HCT116 (cell line): ENCODE data around the gene PRR15L. TPM values are rescaled to one million over a fixed set of nuclear protein-coding genes. Genes with fewer than 3 reads are reported as not detected.
A peak's percentile ranks its signal among the peaks of the same experiment; 100 is the strongest.

Source experiments
- ATAC-seq: fragments of 200-7000 bp; cut with Tn5 transposase; 2 replicates; pipeline ENCODE4 v1.9.1; 2020; ENCODE audit warnings: mild to moderate bottlenecking, moderate library complexity
- BruUV-seq: library from RNA; stranded (reverse); fragments of 400-500 nt; replicated peaks from 2 replicates; lab custom pipeline; 2021; lab: Mats Ljungman, UMichigan
- CTCF ChIA-PET: fragments of 300-600 bp; sonication (Branson Sonifier 250); formaldehyde crosslinking; loops from one replicate; lab custom pipeline; 2021; ENCODE audit warnings: antibody characterized with exemption; lab: Charles Lee
- POLR2A ChIA-PET: fragments of 300-600, 350-600 bp; sonication (Branson Sonifier 250); formaldehyde crosslinking; loops from one replicate; lab custom pipeline; 2021; ENCODE audit warnings: antibody characterized with exemption; lab: Charles Lee
- RAD21 ChIA-PET, 2 experiments: fragments of 300-600 bp; sonication (Branson Sonifier 250); formaldehyde crosslinking; loops; one replicate each; lab custom pipeline; 2023; ENCODE audit warnings: low total read pairs in 2 of 2; ENCODE audit not compliant: uncharacterized antibody in 2 of 2, unreplicated experiment in 2 of 2, low non-redundant PET in 1 of 2; lab: Charles Lee
- DNase-seq: peaks from one replicate; pipeline ENCODE4 v3.0.0-alpha.2; 2010; ENCODE audit warnings: low read depth, low spot score
- H2AFZ ChIP-seq: fragments of 200-600 bp; shearing (Covaris generic), sonication (generic); 2 replicates; pipeline ENCODE4 v1.6.1; 2017; ENCODE audit warnings: low read depth, mixed run types, mixed read lengths, antibody characterized with exemption, low read length; ENCODE audit not compliant: poor library complexity, severe bottlenecking
- H3K27ac ChIP-seq: 2 replicates; pipeline ENCODE4 v1.5.1; 2012; ENCODE audit warnings: low read depth, low read length
- H3K27me3 ChIP-seq: fragments of 200-600 bp; sonication (generic); 2 replicates; pipeline ENCODE4 v1.6.1; 2016; ENCODE audit warnings: mixed run types, low read length, mixed read lengths; ENCODE audit not compliant: insufficient read depth
- H3K36me3 ChIP-seq, 2 experiments: fragments of 200-500 bp in 1 of 2; fragments of 200-600 bp in 1 of 2; sonication (Bioruptor generic) in 1 of 2; sonication (generic) in 1 of 2; 2 replicates each; pipeline versions ENCODE4 v1.5.1 to v1.6.1; 2014 to 2016; ENCODE audit warnings: low read length in 2 of 2, inconsistent platforms in 1 of 2, mixed read lengths in 1 of 2, mixed run types in 1 of 2; ENCODE audit not compliant: insufficient read depth in 2 of 2, control insufficient read depth in 1 of 2
- H3K4me1 ChIP-seq, 2 experiments: fragments of 200-600 bp in 1 of 2; sonication (generic) in 1 of 2; 2 replicates each; pipeline versions ENCODE4 v1.5.1 to v1.6.1; 2012 to 2017; ENCODE audit warnings: low read length in 2 of 2, inconsistent platforms in 1 of 2, mild to moderate bottlenecking in 1 of 2, mixed read lengths in 1 of 2, mixed run types in 1 of 2, moderate library complexity in 1 of 2; ENCODE audit not compliant: insufficient read depth in 2 of 2, control insufficient read depth in 1 of 2
- H3K4me2 ChIP-seq: fragments of 200-600 bp; sonication (generic); 2 replicates; pipeline ENCODE4 v1.6.1; 2017; ENCODE audit warnings: mixed run types, low read length, mixed read lengths
- H3K4me3 ChIP-seq, 2 experiments: fragments of 200-600 bp in 1 of 2; sonication (generic) in 1 of 2; replicated peaks in 1 of 2; 2 replicates each; pipeline ENCODE4 v1.5.1; 2011 to 2016; ENCODE audit warnings: low read length in 2 of 2, control low read depth in 1 of 2, low read depth in 1 of 2, mild to moderate bottlenecking in 1 of 2, mixed read lengths in 1 of 2, mixed run types in 1 of 2
- H3K79me2 ChIP-seq: fragments of 200-600 bp; sonication (generic); 2 replicates; pipeline ENCODE4 v1.6.1; 2017; ENCODE audit warnings: mild to moderate bottlenecking, mixed run types, low read length, moderate library complexity, mixed read lengths; ENCODE audit not compliant: insufficient read depth
- H3K9ac ChIP-seq: fragments of 200-600 bp; sonication (generic); 2 replicates; pipeline ENCODE4 v1.6.1; 2016; ENCODE audit warnings: low read length, mixed read lengths
- H3K9me2 ChIP-seq: fragments of 200-600 bp; sonication (generic), shearing (Covaris generic); 2 replicates; pipeline ENCODE4 v1.6.1; 2017; ENCODE audit warnings: mixed run types, mild to moderate bottlenecking, moderate library complexity; ENCODE audit not compliant: insufficient read depth
- H3K9me3 ChIP-seq, 2 experiments: fragments of 200-500 bp in 1 of 2; fragments of 200-600 bp in 1 of 2; sonication (Bioruptor generic) in 1 of 2; sonication (generic) in 1 of 2; 2 replicates each; pipeline ENCODE4 v1.6.1; 2014 to 2017; ENCODE audit warnings: low read length in 2 of 2, mixed read lengths in 2 of 2, inconsistent platforms in 1 of 2, low read depth in 1 of 2, mild to moderate bottlenecking in 1 of 2, mixed run types in 1 of 2, moderate library complexity in 1 of 2; ENCODE audit not compliant: control insufficient read depth in 1 of 2, insufficient read depth in 1 of 2
- H4K20me1 ChIP-seq: fragments of 200-600 bp; sonication (generic), shearing (Covaris generic); 2 replicates; pipeline ENCODE4 v1.6.1; 2017; ENCODE audit warnings: mixed run types, mild to moderate bottlenecking, moderate library complexity; ENCODE audit not compliant: insufficient read depth
- CBX3 ChIP-seq: IDR thresholded peaks from 2 replicates; pipeline ENCODE4 v1.6.1; 2012; ENCODE audit warnings: low read depth
- CEBPB ChIP-seq: IDR thresholded peaks from 2 replicates; pipeline ENCODE4 v1.6.1; 2012; ENCODE audit warnings: low read depth
- EGR1 ChIP-seq: IDR thresholded peaks from 2 replicates; pipeline ENCODE4 v1.6.1; 2012; ENCODE audit warnings: low read depth
- ELF1 ChIP-seq: IDR thresholded peaks from 2 replicates; pipeline ENCODE4 v1.6.1; 2012; ENCODE audit warnings: low read depth, borderline replicate concordance
- EZH2phosphoT487 ChIP-seq: fragments of 200-600 bp; IDR thresholded peaks from 2 replicates; pipeline ENCODE4 v1.6.1; 2018; ENCODE audit warnings: antibody characterized with exemption, borderline replicate concordance
- FOSL1 ChIP-seq: IDR thresholded peaks from 2 replicates; pipeline ENCODE4 v1.6.1; 2012; ENCODE audit warnings: low read depth
- JUND ChIP-seq: IDR thresholded peaks from 2 replicates; pipeline ENCODE4 v1.6.1; 2012
- POLR2A ChIP-seq: IDR thresholded peaks from 2 replicates; pipeline ENCODE4 v1.7.0; 2011; ENCODE audit warnings: borderline replicate concordance; ENCODE audit not compliant: insufficient read depth, insufficient read length; ENCODE audit errors: extremely low read depth
- POLR2AphosphoS5 ChIP-seq: IDR thresholded peaks from 2 replicates; pipeline ENCODE4 v1.6.1; 2011; ENCODE audit warnings: mild to moderate bottlenecking, low read depth, low read length, moderate library complexity
- RAD21 ChIP-seq: IDR thresholded peaks from 2 replicates; pipeline ENCODE4 v1.6.1; 2012; ENCODE audit warnings: low read depth, mild to moderate bottlenecking
- SIN3A ChIP-seq: IDR thresholded peaks from 2 replicates; pipeline ENCODE4 v1.6.1; 2012; ENCODE audit warnings: low read depth
- SP1 ChIP-seq: IDR thresholded peaks from 2 replicates; pipeline ENCODE4 v1.6.1; 2012; ENCODE audit warnings: low read depth
- SRF ChIP-seq: IDR thresholded peaks from 2 replicates; pipeline ENCODE4 v1.6.1; 2012; ENCODE audit warnings: low read depth
- TCF7L2 ChIP-seq: IDR thresholded peaks from 2 replicates; pipeline ENCODE4 v1.7.0; 2011; ENCODE audit warnings: borderline replicate concordance, inconsistent platforms; ENCODE audit not compliant: insufficient read depth, insufficient read length; ENCODE audit errors: extremely low read depth
- YY1 ChIP-seq: IDR thresholded peaks from 2 replicates; pipeline ENCODE4 v1.6.1; 2011; ENCODE audit warnings: low read length, low read depth, moderate library complexity, mild to moderate bottlenecking; ENCODE audit not compliant: insufficient replicate concordance; ENCODE audit errors: extremely low read depth
- ZNF274 ChIP-seq: fragments of 200-500 bp; sonication (Bioruptor generic); IDR thresholded peaks from 2 replicates; pipeline ENCODE4 v1.6.1; 2014; ENCODE audit warnings: mild to moderate bottlenecking, low read depth, low read length, inconsistent platforms
- intact Hi-C: fragments of 100-400 bp; cut with micrococcal nuclease; formaldehyde crosslinking; loops from 2 replicates; pipeline ENCODE4 v1.10.0; 2022
- total RNA-seq: library from RNA; stranded (reverse); gene quantifications from one replicate; pipeline ENCODE4 v1.2.1, GENCODE V29; 2021; ENCODE audit not compliant: unreplicated experiment
- TF ChIP-seq, protein P1 (sequence below): IDR thresholded peaks from 2 replicates; pipeline ENCODE4 v1.6.1; 2011; ENCODE audit warnings: mild to moderate bottlenecking, low read length, moderate library complexity; ENCODE audit not compliant: insufficient replicate concordance; ENCODE audit errors: extremely low read depth
- TF ChIP-seq, protein P2 (sequence below): IDR thresholded peaks from 2 replicates; pipeline ENCODE4 v1.6.1; 2012
- TF ChIP-seq, protein P3 (sequence below), 3 experiments: fragments of 200-600 bp in 1 of 3; sonication (generic) in 1 of 3; IDR thresholded peaks in 2 of 3; conservative IDR thresholded peaks in 1 of 3; 2 replicates each; pipeline ENCODE4 v1.5.1; 2012 to 2017; ENCODE audit warnings: low read depth in 2 of 3, low read length in 2 of 3, antibody characterized with exemption in 1 of 3, borderline replicate concordance in 1 of 3, control low read depth in 1 of 3, mild to moderate bottlenecking in 1 of 3, mixed read lengths in 1 of 3, mixed run types in 1 of 3, moderate library complexity in 1 of 3; ENCODE audit not compliant: insufficient read depth in 1 of 3
- TF ChIP-seq, protein P4 (sequence below): IDR thresholded peaks from 2 replicates; pipeline ENCODE4 v1.6.1; 2012; ENCODE audit warnings: low read depth

The PRR15L gene
- total RNA-seq, 1 experiment from 2014 or later: 0.34 TPM

DNA sequence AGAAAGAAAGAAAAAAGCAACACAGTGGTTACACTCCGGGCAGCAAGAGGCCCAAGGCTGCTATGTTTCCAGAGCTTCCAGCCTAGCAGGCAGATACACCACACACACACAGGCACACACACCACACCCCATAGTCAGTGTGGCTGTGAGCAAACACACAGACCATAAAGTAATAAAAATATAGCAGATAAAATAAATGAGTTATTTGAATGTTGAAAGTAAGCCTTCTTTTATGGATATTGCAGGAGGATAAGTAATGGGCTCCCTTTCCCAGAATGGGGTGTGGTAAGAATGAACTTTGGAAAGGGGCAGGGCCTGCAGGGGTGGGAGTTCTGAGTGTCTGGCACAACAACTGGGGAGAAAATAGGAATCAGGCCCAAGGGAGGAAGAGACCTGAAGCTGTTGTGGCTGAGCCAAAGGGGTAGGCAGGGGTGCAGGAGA, 8.4 kb upstream of the PRR15L start:
- H3K9me3 ChIP-seq: no peaks in the 10 kb centered on the region
- ChIA-PET CTCF (interaction anchor here (2.2 to 2.6 kb wide), 2 partner anchors 17 to 20 kb away, joined by 19 read pairs; no protein-coding TSS in a partner anchor), POLR2A (no interaction called here), RAD21 (no interaction called here)
- no peaks in the 10 kb centered on the region for H3K36me3 ChIP-seq
- no peak for DNase-seq
- H3K27ac ChIP-seq: no peak overlapping the region
- H3K9me2 ChIP-seq: no peaks in the 10 kb centered on the region
- no peak overlapping the region for H2AFZ ChIP-seq
- H4K20me1 ChIP-seq: no peaks in the 10 kb centered on the region
- H3K4me3 ChIP-seq: no peak overlapping the region
- H3K27me3 ChIP-seq: no peaks in the 10 kb centered on the region
- no peak for ATAC-seq
- H3K9ac ChIP-seq: no peak overlapping the region
- peak overlapping the region; percentile 16 for H3K4me2 ChIP-seq
- intact Hi-C loops: no loop called here
- TF ChIP-seq RAD21 (no peak), SP1 (no peak), SIN3A (no peak), CEBPB (no peak), TCF7L2 (no peak), YY1 (no peak), SRF (no peak), POLR2A (no peak), EGR1 (no peak), FOSL1 (no peak), ZNF274 (no peak), POLR2AphosphoS5 (no peak), CBX3 (no peak), JUND (no peak), EZH2phosphoT487 (no peak), ELF1 (no peak)
- TF ChIP-seq, protein P1, sequence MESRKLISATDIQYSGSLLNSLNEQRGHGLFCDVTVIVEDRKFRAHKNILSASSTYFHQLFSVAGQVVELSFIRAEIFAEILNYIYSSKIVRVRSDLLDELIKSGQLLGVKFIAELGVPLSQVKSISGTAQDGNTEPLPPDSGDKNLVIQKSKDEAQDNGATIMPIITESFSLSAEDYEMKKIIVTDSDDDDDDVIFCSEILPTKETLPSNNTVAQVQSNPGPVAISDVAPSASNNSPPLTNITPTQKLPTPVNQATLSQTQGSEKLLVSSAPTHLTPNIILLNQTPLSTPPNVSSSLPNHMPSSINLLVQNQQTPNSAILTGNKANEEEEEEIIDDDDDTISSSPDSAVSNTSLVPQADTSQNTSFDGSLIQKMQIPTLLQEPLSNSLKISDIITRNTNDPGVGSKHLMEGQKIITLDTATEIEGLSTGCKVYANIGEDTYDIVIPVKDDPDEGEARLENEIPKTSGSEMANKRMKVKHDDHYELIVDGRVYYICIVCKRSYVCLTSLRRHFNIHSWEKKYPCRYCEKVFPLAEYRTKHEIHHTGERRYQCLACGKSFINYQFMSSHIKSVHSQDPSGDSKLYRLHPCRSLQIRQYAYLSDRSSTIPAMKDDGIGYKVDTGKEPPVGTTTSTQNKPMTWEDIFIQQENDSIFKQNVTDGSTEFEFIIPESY: no peak
- TF ChIP-seq, protein P2, sequence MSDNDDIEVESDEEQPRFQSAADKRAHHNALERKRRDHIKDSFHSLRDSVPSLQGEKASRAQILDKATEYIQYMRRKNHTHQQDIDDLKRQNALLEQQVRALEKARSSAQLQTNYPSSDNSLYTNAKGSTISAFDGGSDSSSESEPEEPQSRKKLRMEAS: no peak
- TF ChIP-seq, protein P3, sequence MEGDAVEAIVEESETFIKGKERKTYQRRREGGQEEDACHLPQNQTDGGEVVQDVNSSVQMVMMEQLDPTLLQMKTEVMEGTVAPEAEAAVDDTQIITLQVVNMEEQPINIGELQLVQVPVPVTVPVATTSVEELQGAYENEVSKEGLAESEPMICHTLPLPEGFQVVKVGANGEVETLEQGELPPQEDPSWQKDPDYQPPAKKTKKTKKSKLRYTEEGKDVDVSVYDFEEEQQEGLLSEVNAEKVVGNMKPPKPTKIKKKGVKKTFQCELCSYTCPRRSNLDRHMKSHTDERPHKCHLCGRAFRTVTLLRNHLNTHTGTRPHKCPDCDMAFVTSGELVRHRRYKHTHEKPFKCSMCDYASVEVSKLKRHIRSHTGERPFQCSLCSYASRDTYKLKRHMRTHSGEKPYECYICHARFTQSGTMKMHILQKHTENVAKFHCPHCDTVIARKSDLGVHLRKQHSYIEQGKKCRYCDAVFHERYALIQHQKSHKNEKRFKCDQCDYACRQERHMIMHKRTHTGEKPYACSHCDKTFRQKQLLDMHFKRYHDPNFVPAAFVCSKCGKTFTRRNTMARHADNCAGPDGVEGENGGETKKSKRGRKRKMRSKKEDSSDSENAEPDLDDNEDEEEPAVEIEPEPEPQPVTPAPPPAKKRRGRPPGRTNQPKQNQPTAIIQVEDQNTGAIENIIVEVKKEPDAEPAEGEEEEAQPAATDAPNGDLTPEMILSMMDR (IDR thresholded peaks at IDR 0.05 in 2 of 3, conservative IDR thresholded peaks at IDR 0.05 in 1 of 3; ENCODE audit: borderline replicate concordance in 1 of 3, insufficient read depth in 1 of 3, low read depth in 2 of 3, low read length in 2 of 3): no peak
- TF ChIP-seq, protein P4, sequence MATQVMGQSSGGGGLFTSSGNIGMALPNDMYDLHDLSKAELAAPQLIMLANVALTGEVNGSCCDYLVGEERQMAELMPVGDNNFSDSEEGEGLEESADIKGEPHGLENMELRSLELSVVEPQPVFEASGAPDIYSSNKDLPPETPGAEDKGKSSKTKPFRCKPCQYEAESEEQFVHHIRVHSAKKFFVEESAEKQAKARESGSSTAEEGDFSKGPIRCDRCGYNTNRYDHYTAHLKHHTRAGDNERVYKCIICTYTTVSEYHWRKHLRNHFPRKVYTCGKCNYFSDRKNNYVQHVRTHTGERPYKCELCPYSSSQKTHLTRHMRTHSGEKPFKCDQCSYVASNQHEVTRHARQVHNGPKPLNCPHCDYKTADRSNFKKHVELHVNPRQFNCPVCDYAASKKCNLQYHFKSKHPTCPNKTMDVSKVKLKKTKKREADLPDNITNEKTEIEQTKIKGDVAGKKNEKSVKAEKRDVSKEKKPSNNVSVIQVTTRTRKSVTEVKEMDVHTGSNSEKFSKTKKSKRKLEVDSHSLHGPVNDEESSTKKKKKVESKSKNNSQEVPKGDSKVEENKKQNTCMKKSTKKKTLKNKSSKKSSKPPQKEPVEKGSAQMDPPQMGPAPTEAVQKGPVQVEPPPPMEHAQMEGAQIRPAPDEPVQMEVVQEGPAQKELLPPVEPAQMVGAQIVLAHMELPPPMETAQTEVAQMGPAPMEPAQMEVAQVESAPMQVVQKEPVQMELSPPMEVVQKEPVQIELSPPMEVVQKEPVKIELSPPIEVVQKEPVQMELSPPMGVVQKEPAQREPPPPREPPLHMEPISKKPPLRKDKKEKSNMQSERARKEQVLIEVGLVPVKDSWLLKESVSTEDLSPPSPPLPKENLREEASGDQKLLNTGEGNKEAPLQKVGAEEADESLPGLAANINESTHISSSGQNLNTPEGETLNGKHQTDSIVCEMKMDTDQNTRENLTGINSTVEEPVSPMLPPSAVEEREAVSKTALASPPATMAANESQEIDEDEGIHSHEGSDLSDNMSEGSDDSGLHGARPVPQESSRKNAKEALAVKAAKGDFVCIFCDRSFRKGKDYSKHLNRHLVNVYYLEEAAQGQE: no peak
- peaks cover 1% of the 10 kb centered on the region; the same call in 1 of the 2 replicates for H3K79me2 ChIP-seq
- no TSS peak for BruUV-seq
- peaks cover 15 to 37% of the 10 kb centered on the region in 2 experiments for H3K4me1 ChIP-seq
